ENCODE results near the gene PSME3IP1.

The PSME3IP1 gene

GRCh38 chr16:57185945-57186871 lies at the start of gene PSME3IP1, which contains the start of gene RSPRY1:
TSS of gene PSME3IP1 (minus strand) at chr16:57186039. CDS start at chr16:57173854, 12,185 bp downstream.
TSS of gene RSPRY1 (plus strand) at chr16:57186329. CDS start at chr16:57204659, 18,330 bp downstream.
- H3K4me3 ChIP-seq (ENCODE audit: low read depth, low read length): peak within 1 kb of the TSS; percentile 98
- peak; percentile 96 for DNase-seq (ENCODE audit: low read depth, low spot score)
- TF ChIP-seq CTCF (IDR thresholded peaks at IDR 0.05; ENCODE audit: insufficient read depth, low read length, missing control alignments): no peak
- ChIA-PET POLR2A (interaction anchor here (0.6 to 1.4 kb wide), 3 partner anchors 8 to 276 kb away, joined by 3 to 11 read pairs (median 7); partner anchors contain the start of gene ARL2BP), CTCF (interaction anchor here (0.6 to 8.6 kb wide), 7 partner anchors 11 to 333 kb away, joined by 3 to 43 read pairs (median 3); partner anchors contain the start of gene CPNE2)

- TF ChIP-seq CTCF (IDR thresholded peaks at IDR 0.05; ENCODE audit: insufficient read depth, low read length, missing control alignments): no peak
- no peak overlapping the region for H3K4me3 ChIP-seq (ENCODE audit: low read depth, low read length)
- CTCF ChIA-PET: interaction anchor here (1.0 to 2.4 kb wide), 4 partner anchors 10 to 151 kb away, joined by 3 to 7 read pairs (median 4); partner anchors contain the start of genes ARL2BP and CPNE2
- POLR2A ChIA-PET: interaction anchor here (0.9 kb wide), 1 partner anchor 10 kb away, joined by 3 read pairs; the partner anchor contains the start of gene ARL2BP
- DNase-seq (ENCODE audit: low read depth, low spot score): no peak
Measured at GRCh38 chr16:57235128-57236021, 49.5 kb upstream of the PSME3IP1 start.

- POLR2A ChIA-PET: no interaction called here
- CTCF ChIA-PET: no interaction called here
- no peak for TF ChIP-seq CTCF (IDR thresholded peaks at IDR 0.05; ENCODE audit: insufficient read depth, low read length, missing control alignments)
- no peak for DNase-seq (ENCODE audit: low read depth, low spot score)
- H3K4me3 ChIP-seq (ENCODE audit: low read depth, low read length): no peak overlapping the region
Measured at GRCh38 chr16:57234707-57235092, 48.9 kb upstream of the PSME3IP1 start.

GRCh38 chr16:57233944-57234706 lies 48.3 kb upstream of the PSME3IP1 start:
- ChIA-PET POLR2A (interaction anchor here (0.5 kb wide), 1 partner anchor 134 kb away, joined by 3 read pairs; no protein-coding TSS in a partner anchor), CTCF (no interaction called here)
- no peak for DNase-seq (ENCODE audit: low read depth, low spot score)
- H3K4me3 ChIP-seq (ENCODE audit: low read depth, low read length): no peak overlapping the region
- TF ChIP-seq CTCF (IDR thresholded peaks at IDR 0.05; ENCODE audit: insufficient read depth, low read length, missing control alignments): no peak

GRCh38 chr16:57231821-57232350 lies 46.0 kb upstream of the PSME3IP1 start:
- CTCF ChIA-PET: interaction anchor here (0.8 to 1.5 kb wide), 2 partner anchors 8 to 10 kb away, joined by 4 read pairs; no protein-coding TSS in a partner anchor
- POLR2A ChIA-PET: interaction anchor here (0.6 kb wide), 1 partner anchor 148 kb away, joined by 3 read pairs; no protein-coding TSS in a partner anchor
- no peak for DNase-seq (ENCODE audit: low read depth, low spot score)
- no peak overlapping the region for H3K4me3 ChIP-seq (ENCODE audit: low read depth, low read length)
- no peak for TF ChIP-seq CTCF (IDR thresholded peaks at IDR 0.05; ENCODE audit: insufficient read depth, low read length, missing control alignments)
